Vagina (tissue), 2 donors: ENCODE measurements around the gene MBD5.

ENCODE experiments used
- CTCF ChIP-seq, 3 experiments: fragments of 450-650 bp in 2 of 3; fragments of 200-600 bp in 1 of 3; sonication (generic) in 1 of 3; IDR thresholded peaks; one replicate each; pipeline ENCODE4 v1.5.1; 2017 to 2019; ENCODE audit warnings: antibody characterized with exemption in 3 of 3, mild to moderate bottlenecking in 2 of 3, moderate library complexity in 2 of 3
- POLR2A ChIP-seq, 2 donors: fragments of 450-650 bp; IDR thresholded peaks; one replicate each; pipeline ENCODE4 v1.6.1; 2017; ENCODE audit warnings: antibody characterized with exemption in 2 of 2, mild to moderate bottlenecking in 2 of 2, moderate library complexity in 2 of 2
- POLR2AphosphoS5 ChIP-seq, 2 donors: sonication (generic); formaldehyde crosslinking; IDR thresholded peaks; one replicate each; pipeline ENCODE4 v1.9.0; 2017; ENCODE audit warnings: antibody characterized with exemption in 2 of 2, mild to moderate bottlenecking in 2 of 2, low read depth in 1 of 2; ENCODE audit not compliant: insufficient read depth in 1 of 2

- TF ChIP-seq POLR2A (IDR thresholded peaks at IDR 0.05), result no peak
- TF ChIP-seq POLR2AphosphoS5 (IDR thresholded peaks at IDR 0.05; ENCODE audit: insufficient read depth in 1 of 2, low read depth in 1 of 2), result no peak
- TF ChIP-seq CTCF (IDR thresholded peaks at IDR 0.05), result no peak
These were observed 14.5 kb upstream of the MBD5 start for GRCh38 chr2:148006249-148007007.
